ENCODE results near the gene NOXA1. TPM values are rescaled to one million over a fixed set of nuclear protein-coding genes. Genes with fewer than 3 reads are reported as not detected.

NOXA1 gene
- total and polyA plus RNA-seq, 2 donors from 2014 or later: 19.1 to 21.8 TPM

- H3K27ac ChIP-seq (ENCODE audit: low read depth in 2 of 2, low read length in 2 of 2): no peak overlapping the region
- DNase-seq (peak in 1 of 5 donors; percentile 73), FAIRE-seq (no peak)
- H3K4me1 ChIP-seq (ENCODE audit: control insufficient read depth in 2 of 3, insufficient read depth in 2 of 3, low read depth in 1 of 3, low read length in 3 of 3): peaks cover 0 to 5% (median 0%) of the 10 kb centered on the region in 3 donors
- no peak for TF ChIP-seq CTCF (IDR thresholded peaks at IDR 0.05; ENCODE audit: borderline replicate concordance, extremely low read depth, insufficient read depth)
- no peaks in the 10 kb centered on the region for H3K36me3 ChIP-seq (ENCODE audit: control insufficient read depth in 2 of 3, insufficient read depth in 3 of 3, low read length in 3 of 3)
- H3K9ac ChIP-seq (ENCODE audit: low read length in 3 of 3): no peak overlapping the region
- no peak overlapping the region for H3K4me3 ChIP-seq (ENCODE audit: low read length in 3 of 3)
- intact Hi-C loops (cut with DNase I): no loop called here
- H3K9me3 ChIP-seq (ENCODE audit: control insufficient read depth in 2 of 3, insufficient read depth in 1 of 3, low read length in 3 of 3): no peaks in the 10 kb centered on the region
- H3K27me3 ChIP-seq (ENCODE audit: control insufficient read depth, insufficient read depth, low read length): no peaks in the 10 kb centered on the region
These were observed 4.5 kb downstream of the NOXA1 start for GRCh38 chr9:137427454-137428310.

GRCh38 chr9:137428311-137428630, 5.1 kb downstream of the NOXA1 start:
- H3K9me3 ChIP-seq (ENCODE audit: control insufficient read depth in 2 of 3, insufficient read depth in 1 of 3, low read length in 3 of 3): no peaks in the 10 kb centered on the region
- no peak for DNase-seq

GRCh38 chr9:137428841-137429545, 5.8 kb downstream of the NOXA1 start:
- Histone ChIP-seq H3K9ac (ENCODE audit: low read length in 3 of 3) (no peak overlapping the region), H3K4me1 (ENCODE audit: control insufficient read depth in 2 of 3, insufficient read depth in 2 of 3, low read depth in 1 of 3, low read length in 3 of 3) (peaks cover 0 to 2% (median 0%) of the 10 kb centered on the region in 3 donors), H3K27me3 (ENCODE audit: control insufficient read depth, insufficient read depth, low read length) (no peaks in the 10 kb centered on the region), H3K27ac (ENCODE audit: low read depth in 2 of 2, low read length in 2 of 2) (no peak overlapping the region), H3K9me3 (ENCODE audit: control insufficient read depth in 2 of 3, insufficient read depth in 1 of 3, low read length in 3 of 3) (no peaks in the 10 kb centered on the region), H3K36me3 (ENCODE audit: control insufficient read depth in 2 of 3, insufficient read depth in 3 of 3, low read length in 3 of 3) (no peaks in the 10 kb centered on the region), H3K4me3 (ENCODE audit: low read length in 3 of 3) (no peak overlapping the region)
- DNase-seq (peak in 1 of 5 donors; percentile 76), FAIRE-seq (no peak)
- intact Hi-C loops (cut with DNase I): no loop called here
- no peak for TF ChIP-seq CTCF (IDR thresholded peaks at IDR 0.05; ENCODE audit: borderline replicate concordance, extremely low read depth, insufficient read depth)

More at GRCh38 chr9:137428311-137428630, 5.1 kb downstream of the NOXA1 start:
- H3K4me1 ChIP-seq (ENCODE audit: control insufficient read depth in 2 of 3, insufficient read depth in 2 of 3, low read depth in 1 of 3, low read length in 3 of 3): peaks cover 0 to 5% (median 0%) of the 10 kb centered on the region in 3 donors
- H3K27me3 ChIP-seq (ENCODE audit: control insufficient read depth, insufficient read depth, low read length): no peaks in the 10 kb centered on the region
- no peak overlapping the region for H3K9ac ChIP-seq (ENCODE audit: low read length in 3 of 3)
- intact Hi-C loops (cut with DNase I): no loop called here
- no peak overlapping the region for H3K4me3 ChIP-seq (ENCODE audit: low read length in 3 of 3)
- no peak for TF ChIP-seq CTCF (IDR thresholded peaks at IDR 0.05; ENCODE audit: borderline replicate concordance, extremely low read depth, insufficient read depth)
- FAIRE-seq: no peak
- H3K27ac ChIP-seq (ENCODE audit: low read depth in 2 of 2, low read length in 2 of 2): no peak overlapping the region
- H3K36me3 ChIP-seq (ENCODE audit: control insufficient read depth in 2 of 3, insufficient read depth in 3 of 3, low read length in 3 of 3): no peaks in the 10 kb centered on the region
